ENCODE data around the gene EDIL3.

DNA sequence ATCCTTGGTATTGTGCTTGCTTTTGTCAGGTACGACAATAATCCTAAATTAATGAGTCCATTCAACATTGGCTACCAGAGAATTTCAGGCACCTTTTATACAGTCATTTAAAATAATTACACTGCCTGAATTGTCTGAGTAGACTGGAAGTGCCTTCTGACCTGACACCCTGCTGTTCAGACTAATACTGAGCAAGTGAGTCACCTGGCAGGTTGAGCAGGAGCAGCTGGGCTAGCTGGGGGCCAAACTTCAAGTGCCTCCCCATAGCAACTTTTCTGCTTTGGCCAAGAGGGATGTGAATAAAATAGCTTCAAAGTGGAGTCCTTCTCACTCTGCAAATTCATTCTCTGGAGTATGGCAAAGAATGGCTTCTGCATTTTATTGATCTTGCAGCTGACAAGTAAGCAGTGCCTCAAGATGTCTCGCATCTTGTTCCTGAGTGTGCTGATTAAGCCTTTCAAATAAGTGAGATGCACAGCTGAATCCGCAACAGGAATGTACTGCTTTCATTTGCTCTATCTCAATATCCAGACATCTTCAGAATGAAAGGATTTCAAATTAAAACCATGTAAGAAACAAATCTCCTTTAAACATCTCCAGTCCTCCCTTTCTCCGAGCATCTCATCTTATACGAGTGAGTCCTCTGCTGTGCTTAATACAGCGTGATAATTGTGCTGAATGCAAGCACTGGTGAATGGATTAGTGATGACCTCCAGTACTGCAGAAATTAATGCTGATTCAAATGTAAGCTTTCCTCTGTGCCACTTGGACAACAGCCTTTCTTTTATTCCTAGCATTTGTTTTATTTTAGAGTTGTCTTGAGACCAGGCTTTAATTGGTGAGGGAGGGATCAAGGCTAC, 271.2 kb downstream of the EDIL3 start:
- TF ChIP-seq POLR2AphosphoS5 (IDR thresholded peaks at IDR 0.05), result no peak
- no peak for TF ChIP-seq EP300 (IDR thresholded peaks at IDR 0.05)

Measured in suprapubic skin (tissue), 4 donors.